GM18870 (cell line): ENCODE results near the gene RAD21L1.
"Not testable (repeated sequence)": the region's sequence is repeated elsewhere in the genome, so short reads cannot be mapped to it uniquely, and the experiment has no call there.

Source experiments
- ATAC-seq: cut with Tn5 transposase; IDR thresholded peaks from one replicate; pipeline ENCODE4 v1.9.1; 2021; ENCODE audit warnings: moderate library complexity; ENCODE audit not compliant: unreplicated experiment

The RAD21L1 gene

GRCh38 chr20:1199212-1199873 lies 26.5 kb upstream of the RAD21L1 start:
- ATAC-seq: no peak

GRCh38 chr20:1199964-1200363 lies 25.9 kb upstream of the RAD21L1 start:
- no peak for ATAC-seq

DNA sequence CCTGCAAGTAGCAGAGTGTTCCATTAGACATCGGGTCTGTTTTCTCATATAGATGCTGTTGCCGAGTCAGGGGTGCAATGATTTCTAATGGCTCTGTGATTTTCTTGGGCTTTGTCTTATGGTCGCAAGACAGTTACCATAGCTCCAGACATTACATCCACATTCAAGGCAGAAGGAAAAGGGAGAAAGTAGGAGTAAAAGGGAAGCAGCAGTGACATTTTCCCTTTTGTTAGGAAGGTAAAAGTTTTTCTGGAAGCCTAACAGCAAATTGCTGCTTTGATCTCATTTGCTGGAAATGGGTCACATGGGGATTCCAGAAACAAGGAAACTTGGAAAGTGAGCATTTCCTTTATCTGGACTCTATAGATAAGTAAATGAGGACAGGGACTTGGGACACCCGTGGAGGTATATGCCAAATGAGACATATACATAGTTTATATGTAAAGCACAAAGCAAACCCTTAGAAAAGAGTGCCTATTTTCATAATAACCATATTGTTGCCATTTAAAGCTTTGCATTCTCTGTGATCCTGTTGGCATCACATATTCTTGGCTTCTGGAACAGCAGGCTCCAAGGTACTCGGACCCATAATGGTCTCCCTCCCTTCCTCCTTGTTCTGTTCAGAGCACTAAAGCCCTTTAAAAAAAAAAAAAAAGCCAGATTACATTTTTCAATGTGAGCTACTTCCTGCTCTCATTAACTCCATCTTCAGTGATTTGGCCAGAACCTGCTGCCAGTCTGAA lies 22.9 kb upstream of the RAD21L1 start, which contains the start of gene C20orf202:
C20orf202 (plus strand) TSS at position 693 of the 743 bp plus-strand sequence. CDS start 132 bp downstream, outside the sequence.
- no peak for ATAC-seq

- no peak for ATAC-seq
Observed at GRCh38 chr20:1203630-1204029, 22.2 kb upstream of the RAD21L1 start.

DNA sequence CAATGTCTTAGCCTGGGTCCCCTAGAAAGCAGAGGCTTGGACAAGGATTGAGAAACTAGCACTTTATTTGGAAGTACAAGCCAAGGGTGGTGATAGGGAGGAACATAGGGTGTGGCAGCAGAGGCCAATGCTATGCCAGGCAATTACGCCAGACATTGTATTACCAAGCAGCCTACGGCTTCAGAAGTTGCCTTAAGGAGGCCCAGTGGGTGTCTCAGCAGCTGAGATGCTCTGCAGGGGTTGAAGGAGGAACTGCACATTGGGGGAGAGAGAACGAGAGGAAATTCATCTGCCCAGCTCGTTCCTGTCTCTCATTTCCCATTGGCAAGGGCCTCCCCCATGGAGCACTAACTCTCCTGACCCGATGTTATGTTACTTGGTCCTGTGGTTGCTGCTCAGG lies 21.7 kb upstream of the RAD21L1 start:
- no peak for ATAC-seq

GRCh38 chr20:1204576-1204975 lies 21.3 kb upstream of the RAD21L1 start:
- ATAC-seq: no peak

DNA sequence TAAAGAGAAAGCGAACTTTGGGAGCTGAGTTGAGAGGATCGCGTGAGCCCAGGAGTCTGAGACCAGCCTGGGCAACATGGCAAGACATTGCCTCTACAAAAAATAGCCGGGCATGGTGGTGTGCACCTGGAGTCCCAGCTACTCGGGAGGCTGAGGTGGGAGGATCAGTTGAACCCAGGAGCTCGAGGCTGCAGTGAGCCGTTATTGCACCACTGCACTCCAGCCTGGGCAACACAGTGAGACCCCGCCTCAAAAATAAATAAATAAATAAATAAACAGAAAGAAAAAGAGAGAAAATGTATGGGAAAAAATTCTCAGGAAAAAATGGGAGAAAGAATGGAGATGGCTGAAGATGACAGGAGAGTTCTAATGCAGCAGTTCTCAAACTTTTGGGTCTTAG lies 20.0 kb upstream of the RAD21L1 start:
- no peak for ATAC-seq

DNA sequence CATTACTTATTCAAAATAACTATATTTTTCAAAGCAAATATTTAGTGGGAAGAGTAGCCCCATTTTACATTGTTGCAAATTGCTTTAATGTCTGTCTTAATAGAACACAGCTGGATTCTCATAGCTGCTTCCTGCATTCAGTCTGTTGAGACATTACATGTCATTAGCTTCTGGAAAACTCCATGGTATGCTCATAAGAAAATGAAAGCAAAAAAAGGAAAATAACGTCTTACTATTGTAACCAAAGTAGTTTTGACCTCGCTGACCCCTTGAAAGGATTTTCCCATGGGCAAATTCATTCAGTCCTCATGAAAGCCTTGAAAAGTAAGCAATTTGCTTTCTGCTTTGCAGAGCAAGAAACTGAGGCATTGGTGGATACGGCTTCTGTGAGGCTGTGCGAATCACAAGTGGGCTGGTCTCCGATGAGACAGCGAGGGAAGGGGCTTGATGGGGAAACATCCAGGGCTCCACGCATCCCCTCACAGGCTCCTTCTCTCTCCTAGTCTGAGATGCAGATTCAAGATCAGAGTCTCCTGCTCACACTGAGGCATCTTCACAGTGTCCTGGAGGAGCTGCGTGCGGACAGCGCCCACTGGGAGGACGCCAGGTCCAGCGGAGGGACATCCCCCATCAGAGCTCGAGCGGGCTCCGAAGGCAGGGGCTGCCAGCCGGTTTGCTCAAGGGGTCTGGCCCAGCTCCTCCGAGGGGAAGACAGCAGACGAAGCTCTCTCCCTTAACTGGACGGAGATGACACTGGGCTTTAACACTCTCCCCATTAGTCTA lies 19.3 kb upstream of the RAD21L1 start:
- ATAC-seq: no peak

DNA sequence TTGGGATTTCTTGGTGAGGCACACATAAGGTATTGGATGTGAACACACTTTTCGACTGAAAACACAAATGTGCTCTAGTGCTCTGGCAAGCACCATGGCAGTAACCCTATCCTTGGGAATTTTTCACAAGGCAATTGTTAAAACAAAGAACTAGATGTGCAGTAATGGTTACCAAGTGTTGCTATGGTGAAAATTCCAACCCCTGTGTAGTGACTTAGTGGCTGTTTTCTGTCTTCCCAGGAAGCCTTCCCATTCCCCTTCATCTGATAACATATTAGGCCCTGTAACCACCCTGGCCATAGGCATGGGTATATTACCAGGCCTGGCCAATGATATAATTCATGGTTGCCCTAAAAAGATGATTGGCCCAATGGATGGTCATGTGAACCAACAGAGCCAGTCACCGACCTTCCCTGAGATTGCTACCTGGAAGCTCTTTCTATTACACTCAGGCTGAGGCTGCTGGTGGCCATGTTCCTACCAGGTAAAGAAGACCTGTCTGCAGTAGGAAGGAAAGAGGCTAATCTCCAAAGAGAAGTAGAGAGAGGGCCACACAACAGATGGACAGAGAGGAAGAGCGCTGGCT lies 18.5 kb upstream of the RAD21L1 start:
- ATAC-seq: no peak

DNA sequence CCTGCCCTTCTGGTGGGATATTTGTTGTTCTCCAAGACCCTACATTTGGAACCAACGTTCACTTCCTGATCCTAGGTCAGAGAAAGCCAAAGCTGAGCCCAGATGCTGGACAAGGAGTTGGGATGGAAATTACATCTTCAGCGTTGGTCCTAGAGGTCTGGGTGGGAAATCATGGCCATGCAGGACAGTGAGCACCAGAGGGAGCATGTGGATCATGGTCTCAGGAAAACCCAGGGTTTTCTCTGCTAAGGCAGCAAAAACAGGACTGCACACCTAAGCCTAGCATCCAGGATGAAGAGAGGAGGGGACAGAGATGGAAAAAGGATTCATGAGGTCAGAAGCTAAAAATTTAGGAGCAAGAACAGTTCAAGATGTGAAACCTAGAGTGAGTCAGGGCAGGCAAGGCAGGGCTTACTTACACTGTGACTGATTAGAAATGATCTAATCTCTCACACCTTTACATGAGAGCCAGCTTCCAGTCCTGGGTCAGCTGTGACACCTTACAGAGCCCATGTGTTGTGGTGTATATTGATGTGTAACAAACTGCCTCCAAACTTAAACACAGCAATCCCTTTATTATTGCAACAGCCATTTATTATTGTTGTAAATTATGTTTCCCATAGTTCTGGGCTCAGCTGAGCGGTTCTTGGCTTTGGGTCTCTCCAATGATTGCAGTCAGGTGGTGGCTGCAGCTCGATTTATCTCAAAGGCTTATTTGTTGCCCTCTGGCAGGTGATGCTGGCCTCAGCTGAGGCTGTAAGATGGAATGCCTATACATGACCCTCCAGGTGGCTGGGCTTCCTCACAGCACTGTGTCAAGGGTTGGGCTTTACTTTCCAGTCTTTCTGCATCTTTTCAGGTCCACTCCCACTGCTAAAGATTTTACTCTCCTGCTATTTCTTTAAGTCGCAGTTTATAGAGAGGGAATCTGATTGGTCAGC lies 16.1 kb upstream of the RAD21L1 start:
- ATAC-seq: no peak

GRCh38 chr20:1210501-1210900 lies 15.3 kb upstream of the RAD21L1 start:
- ATAC-seq: no peak

DNA sequence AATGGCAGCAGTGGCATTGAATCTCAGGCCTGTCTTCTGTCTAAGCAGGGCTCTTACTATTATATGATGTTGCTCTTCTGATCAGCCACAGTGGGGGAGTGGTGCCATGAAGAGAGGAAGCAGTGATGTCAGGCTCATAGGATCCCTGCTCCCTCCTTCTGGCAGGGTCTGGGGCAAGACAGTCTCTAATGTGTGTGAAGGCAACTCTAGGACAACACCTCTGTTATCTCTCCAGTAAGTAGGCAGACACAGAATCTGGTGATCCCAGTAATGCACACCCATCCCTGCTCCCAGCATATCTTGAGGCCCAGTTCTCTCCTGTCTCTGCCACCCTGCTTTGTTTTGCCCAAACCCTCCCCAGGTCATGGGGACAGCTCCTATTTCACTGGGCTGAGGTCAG lies 13.8 kb upstream of the RAD21L1 start:
- ATAC-seq: no peak

GRCh38 chr20:1212607-1213396 lies 13.0 kb upstream of the RAD21L1 start:
- no peak for ATAC-seq

DNA sequence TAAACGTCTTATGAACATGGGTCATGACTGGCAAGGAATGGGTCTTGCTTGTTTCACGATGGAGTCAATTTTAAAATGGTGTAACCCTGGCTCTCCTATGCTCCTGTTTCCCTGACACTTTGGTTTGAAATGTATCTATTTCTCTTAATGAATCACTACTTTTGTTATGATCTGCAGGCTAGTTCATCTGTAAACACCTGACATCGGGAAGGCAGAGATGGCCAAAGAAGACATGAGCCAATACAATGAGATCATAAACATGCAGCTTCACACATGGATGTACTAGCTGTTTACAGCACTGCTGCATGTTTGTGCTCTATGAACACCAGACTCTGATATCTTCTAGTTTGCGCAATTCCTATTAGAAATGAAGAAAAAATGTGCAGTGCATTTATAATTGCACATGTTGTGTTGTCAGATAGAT lies 11.0 kb upstream of the RAD21L1 start:
- no peak for ATAC-seq

- no peak for ATAC-seq
Observed at GRCh38 chr20:1215386-1216170, 10.3 kb upstream of the RAD21L1 start.

DNA sequence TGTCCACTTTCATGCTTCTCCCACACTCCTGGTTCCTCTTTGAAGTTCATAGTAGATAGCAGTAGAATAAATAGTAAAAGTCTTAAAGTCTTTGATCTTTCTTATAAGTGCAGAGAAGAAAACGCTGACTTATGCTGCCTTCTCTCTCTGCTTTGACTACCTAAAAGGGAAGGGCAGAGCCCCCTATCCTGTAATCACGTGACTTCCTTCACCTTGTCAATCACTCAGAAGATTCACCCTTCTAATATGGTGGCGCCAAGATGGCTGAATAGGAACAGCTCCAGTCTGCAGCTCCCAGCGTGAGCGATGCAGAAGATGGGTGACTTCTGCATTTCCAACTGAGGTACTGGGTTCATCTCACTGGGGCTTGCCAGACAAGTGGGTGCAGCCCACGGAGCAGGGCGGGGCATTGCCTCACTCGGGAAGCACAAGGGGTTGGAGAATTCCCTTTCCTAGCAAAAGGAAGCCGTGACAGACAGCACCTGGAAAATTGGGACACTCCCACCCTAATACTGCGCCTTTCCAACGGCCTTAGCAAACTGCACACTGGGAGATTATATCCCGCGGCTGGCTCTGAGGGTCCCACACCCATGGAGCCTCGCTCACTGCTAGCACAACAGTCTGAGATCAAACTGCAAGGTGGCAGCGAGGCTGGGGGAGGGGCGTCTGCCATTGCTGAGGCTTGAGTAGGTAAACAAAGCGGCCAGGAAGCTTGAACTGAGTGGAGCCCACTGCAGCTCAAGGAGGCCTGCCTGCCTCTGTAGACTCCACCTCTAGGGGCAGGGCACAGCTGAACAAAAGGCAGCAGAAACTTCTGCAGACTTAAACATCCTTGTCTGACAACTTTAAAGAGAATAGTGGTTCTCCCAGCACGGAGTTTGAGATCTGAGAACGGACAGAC lies 9.1 kb upstream of the RAD21L1 start:
- ATAC-seq: not testable (repeated sequence)

- not testable (repeated sequence) for ATAC-seq
Observed at GRCh38 chr20:1222750-1223149, 3.1 kb upstream of the RAD21L1 start.
